HCT116 (cell line): Measurements from ENCODE around the gene OLA1. TPM values are rescaled to one million over a fixed set of nuclear protein-coding genes. Genes with fewer than 3 reads are reported as not detected.

Source experiments
- ATAC-seq: fragments of 200-7000 bp; cut with Tn5 transposase; 2 replicates; pipeline ENCODE4 v1.9.1; 2020; ENCODE audit warnings: mild to moderate bottlenecking, moderate library complexity
- BruUV-seq: library from RNA; stranded (reverse); fragments of 400-500 nt; replicated peaks from 2 replicates; lab custom pipeline; 2021; lab: Mats Ljungman, UMichigan
- CTCF ChIA-PET: fragments of 300-600 bp; sonication (Branson Sonifier 250); formaldehyde crosslinking; loops from one replicate; lab custom pipeline; 2021; ENCODE audit warnings: antibody characterized with exemption; lab: Charles Lee
- POLR2A ChIA-PET: fragments of 300-600, 350-600 bp; sonication (Branson Sonifier 250); formaldehyde crosslinking; loops from one replicate; lab custom pipeline; 2021; ENCODE audit warnings: antibody characterized with exemption; lab: Charles Lee
- RAD21 ChIA-PET, 2 experiments: fragments of 300-600 bp; sonication (Branson Sonifier 250); formaldehyde crosslinking; loops; one replicate each; lab custom pipeline; 2023; ENCODE audit warnings: low total read pairs in 2 of 2; ENCODE audit not compliant: uncharacterized antibody in 2 of 2, unreplicated experiment in 2 of 2, low non-redundant PET in 1 of 2; lab: Charles Lee
- DNase-seq: peaks from one replicate; pipeline ENCODE4 v3.0.0-alpha.2; 2010; ENCODE audit warnings: low read depth, low spot score
- H2AFZ ChIP-seq: fragments of 200-600 bp; shearing (Covaris generic), sonication (generic); 2 replicates; pipeline ENCODE4 v1.6.1; 2017; ENCODE audit warnings: low read depth, mixed run types, mixed read lengths, antibody characterized with exemption, low read length; ENCODE audit not compliant: poor library complexity, severe bottlenecking
- H3K27ac ChIP-seq: 2 replicates; pipeline ENCODE4 v1.5.1; 2012; ENCODE audit warnings: low read depth, low read length
- H3K27me3 ChIP-seq: fragments of 200-600 bp; sonication (generic); 2 replicates; pipeline ENCODE4 v1.6.1; 2016; ENCODE audit warnings: mixed run types, low read length, mixed read lengths; ENCODE audit not compliant: insufficient read depth
- H3K36me3 ChIP-seq, 2 experiments: fragments of 200-500 bp in 1 of 2; fragments of 200-600 bp in 1 of 2; sonication (Bioruptor generic) in 1 of 2; sonication (generic) in 1 of 2; 2 replicates each; pipeline versions ENCODE4 v1.5.1 to v1.6.1; 2014 to 2016; ENCODE audit warnings: low read length in 2 of 2, inconsistent platforms in 1 of 2, mixed read lengths in 1 of 2, mixed run types in 1 of 2; ENCODE audit not compliant: insufficient read depth in 2 of 2, control insufficient read depth in 1 of 2
- H3K4me1 ChIP-seq, 2 experiments: fragments of 200-600 bp in 1 of 2; sonication (generic) in 1 of 2; 2 replicates each; pipeline versions ENCODE4 v1.5.1 to v1.6.1; 2012 to 2017; ENCODE audit warnings: low read length in 2 of 2, inconsistent platforms in 1 of 2, mild to moderate bottlenecking in 1 of 2, mixed read lengths in 1 of 2, mixed run types in 1 of 2, moderate library complexity in 1 of 2; ENCODE audit not compliant: insufficient read depth in 2 of 2, control insufficient read depth in 1 of 2
- H3K4me2 ChIP-seq: fragments of 200-600 bp; sonication (generic); 2 replicates; pipeline ENCODE4 v1.6.1; 2017; ENCODE audit warnings: mixed run types, low read length, mixed read lengths
- H3K4me3 ChIP-seq, 2 experiments: fragments of 200-600 bp in 1 of 2; sonication (generic) in 1 of 2; replicated peaks in 1 of 2; 2 replicates each; pipeline ENCODE4 v1.5.1; 2011 to 2016; ENCODE audit warnings: low read length in 2 of 2, control low read depth in 1 of 2, low read depth in 1 of 2, mild to moderate bottlenecking in 1 of 2, mixed read lengths in 1 of 2, mixed run types in 1 of 2
- H3K79me2 ChIP-seq: fragments of 200-600 bp; sonication (generic); 2 replicates; pipeline ENCODE4 v1.6.1; 2017; ENCODE audit warnings: mild to moderate bottlenecking, mixed run types, low read length, moderate library complexity, mixed read lengths; ENCODE audit not compliant: insufficient read depth
- H3K9ac ChIP-seq: fragments of 200-600 bp; sonication (generic); 2 replicates; pipeline ENCODE4 v1.6.1; 2016; ENCODE audit warnings: low read length, mixed read lengths
- H3K9me2 ChIP-seq: fragments of 200-600 bp; sonication (generic), shearing (Covaris generic); 2 replicates; pipeline ENCODE4 v1.6.1; 2017; ENCODE audit warnings: mixed run types, mild to moderate bottlenecking, moderate library complexity; ENCODE audit not compliant: insufficient read depth
- H3K9me3 ChIP-seq, 2 experiments: fragments of 200-500 bp in 1 of 2; fragments of 200-600 bp in 1 of 2; sonication (Bioruptor generic) in 1 of 2; sonication (generic) in 1 of 2; 2 replicates each; pipeline ENCODE4 v1.6.1; 2014 to 2017; ENCODE audit warnings: low read length in 2 of 2, mixed read lengths in 2 of 2, inconsistent platforms in 1 of 2, low read depth in 1 of 2, mild to moderate bottlenecking in 1 of 2, mixed run types in 1 of 2, moderate library complexity in 1 of 2; ENCODE audit not compliant: control insufficient read depth in 1 of 2, insufficient read depth in 1 of 2
- H4K20me1 ChIP-seq: fragments of 200-600 bp; sonication (generic), shearing (Covaris generic); 2 replicates; pipeline ENCODE4 v1.6.1; 2017; ENCODE audit warnings: mixed run types, mild to moderate bottlenecking, moderate library complexity; ENCODE audit not compliant: insufficient read depth
- ATF3 ChIP-seq: IDR thresholded peaks from 2 replicates; pipeline ENCODE4 v1.6.1; 2012
- CEBPB ChIP-seq: IDR thresholded peaks from 2 replicates; pipeline ENCODE4 v1.6.1; 2012; ENCODE audit warnings: low read depth
- EZH2phosphoT487 ChIP-seq: fragments of 200-600 bp; IDR thresholded peaks from 2 replicates; pipeline ENCODE4 v1.6.1; 2018; ENCODE audit warnings: antibody characterized with exemption, borderline replicate concordance
- FOSL1 ChIP-seq: IDR thresholded peaks from 2 replicates; pipeline ENCODE4 v1.6.1; 2012; ENCODE audit warnings: low read depth
- POLR2A ChIP-seq: IDR thresholded peaks from 2 replicates; pipeline ENCODE4 v1.7.0; 2011; ENCODE audit warnings: borderline replicate concordance; ENCODE audit not compliant: insufficient read depth, insufficient read length; ENCODE audit errors: extremely low read depth
- SIN3A ChIP-seq: IDR thresholded peaks from 2 replicates; pipeline ENCODE4 v1.6.1; 2012; ENCODE audit warnings: low read depth
- SRF ChIP-seq: IDR thresholded peaks from 2 replicates; pipeline ENCODE4 v1.6.1; 2012; ENCODE audit warnings: low read depth
- TCF7L2 ChIP-seq: IDR thresholded peaks from 2 replicates; pipeline ENCODE4 v1.7.0; 2011; ENCODE audit warnings: borderline replicate concordance, inconsistent platforms; ENCODE audit not compliant: insufficient read depth, insufficient read length; ENCODE audit errors: extremely low read depth
- ZBTB33 ChIP-seq: IDR thresholded peaks from 2 replicates; pipeline ENCODE4 v1.6.1; 2011; ENCODE audit warnings: mild to moderate bottlenecking, low read length, moderate library complexity; ENCODE audit not compliant: insufficient replicate concordance; ENCODE audit errors: extremely low read depth
- ZFX ChIP-seq: fragments of 450-650 bp; IDR thresholded peaks from 2 replicates; pipeline ENCODE4 v1.6.1; 2017
- intact Hi-C: fragments of 100-400 bp; cut with micrococcal nuclease; formaldehyde crosslinking; loops from 2 replicates; pipeline ENCODE4 v1.10.0; 2022
- total RNA-seq: library from RNA; stranded (reverse); gene quantifications from one replicate; pipeline ENCODE4 v1.2.1, GENCODE V29; 2021; ENCODE audit not compliant: unreplicated experiment

The OLA1 gene
- total RNA-seq, 1 experiment from 2014 or later = 219 TPM

DNA sequence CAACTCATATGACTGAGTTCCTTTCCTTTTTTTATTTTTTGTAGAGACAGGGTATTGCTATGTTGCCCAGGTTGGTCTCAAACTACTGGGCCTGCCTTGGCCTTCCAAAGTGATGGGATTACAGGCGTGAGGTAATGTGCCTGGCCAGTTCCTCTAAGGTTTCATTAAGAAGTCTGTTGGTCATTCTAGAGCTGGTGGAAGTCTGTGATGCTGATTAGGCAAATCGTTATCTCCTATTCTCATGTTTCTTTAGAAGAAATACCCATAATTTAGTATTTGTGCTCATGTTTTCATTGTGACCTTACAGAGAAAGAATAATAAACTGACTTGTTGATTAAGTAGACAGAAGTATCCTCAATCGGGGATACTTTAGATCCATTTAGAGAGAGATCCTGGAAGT lies 177.0 kb downstream of the OLA1 start:
- DNase-seq = no peak
- Histone ChIP-seq H3K4me2 (no peak overlapping the region), H2AFZ (no peak overlapping the region), H3K9me2 (no peaks in the 10 kb centered on the region), H3K27me3 (no peaks in the 10 kb centered on the region), H3K4me1 (no peaks in the 10 kb centered on the region), H3K79me2 (no peaks in the 10 kb centered on the region), H3K4me3 (no peak overlapping the region), H3K36me3 (peaks cover 0 to 6% of the 10 kb centered on the region in 2 experiments; a peak in 2 of 4 replicates), H3K9me3 (no peaks in the 10 kb centered on the region), H3K27ac (no peak overlapping the region), H3K9ac (no peak overlapping the region), H4K20me1 (no peaks in the 10 kb centered on the region; the same call in 1 of the 2 replicates)
- CTCF ChIA-PET = no interaction called here
- POLR2A ChIA-PET = no interaction called here
- RAD21 ChIA-PET = no interaction called here
- no TSS peak for BruUV-seq
- no peak for ATAC-seq
- TF ChIP-seq FOSL1 (no peak), ZFX (no peak), TCF7L2 (no peak)
- intact Hi-C loops = no loop called here

- intact Hi-C loops = no loop called here
- Histone ChIP-seq H3K27me3 (no peaks in the 10 kb centered on the region), H4K20me1 (no peaks in the 10 kb centered on the region; the same call in 1 of the 2 replicates), H3K9me3 (no peaks in the 10 kb centered on the region), H3K9ac (no peak overlapping the region), H3K9me2 (no peaks in the 10 kb centered on the region), H3K79me2 (no peaks in the 10 kb centered on the region)
- BruUV-seq = no TSS peak
- RAD21 ChIA-PET = no interaction called here
- POLR2A ChIA-PET = no interaction called here
- DNase-seq = no peak
- no peak for TF ChIP-seq ATF3
- no peak for TF ChIP-seq POLR2A
- TF ChIP-seq EZH2phosphoT487 = no peak
- no peak for TF ChIP-seq SIN3A
- no peak for TF ChIP-seq SRF
- no peak for TF ChIP-seq CEBPB
- TF ChIP-seq ZBTB33 = no peak
- TF ChIP-seq, all 23 proteins: peak for 0
- no peaks in the 10 kb centered on the region for H3K4me1 ChIP-seq
- H3K4me2 ChIP-seq = no peak overlapping the region
- no peaks in the 10 kb centered on the region for H3K36me3 ChIP-seq
- no peak overlapping the region for H3K27ac ChIP-seq
- ATAC-seq = no peak
- H3K4me3 ChIP-seq = no peak overlapping the region
- no peak overlapping the region for H2AFZ ChIP-seq
- CTCF ChIA-PET = no interaction called here
These were observed 178.1 kb downstream of the OLA1 start for GRCh38 chr2:174070281-174070680.
